K562 (cell line): ENCODE data around the gene NKIRAS1. TPM values are rescaled to one million over a fixed set of nuclear protein-coding genes. Genes with fewer than 3 reads are reported as not detected.

ENCODE experiments used
- CBX2 ChIP-seq: fragments of 200-600 bp; sonication (generic); IDR thresholded peaks from one replicate; pipeline ENCODE4 v1.6.1; 2012; ENCODE audit warnings: mild to moderate bottlenecking, low read length, inconsistent platforms; ENCODE audit not compliant: insufficient read depth, poor library complexity, severe bottlenecking
- FOXJ3 ChIP-seq: sonication (generic); formaldehyde crosslinking; IDR thresholded peaks from 2 replicates; pipeline ENCODE4 v1.4.0; 2020; ENCODE audit warnings: mild to moderate bottlenecking, missing genetic modification reagents
- HEY1 ChIP-seq: fragments of 250-450 bp; sonication (Bioruptor Pico); IDR thresholded peaks from 2 replicates; pipeline ENCODE4 v1.5.0; 2020; ENCODE audit warnings: mild to moderate bottlenecking, moderate library complexity, borderline replicate concordance
- KDM4B ChIP-seq, 2 experiments: fragments of 450-650 bp in 1 of 2; sonication (generic) in 1 of 2; IDR thresholded peaks; 2 replicates each; pipeline ENCODE4 v1.6.1; 2016 to 2017; ENCODE audit warnings: borderline replicate concordance in 2 of 2, antibody characterized with exemption in 1 of 2, low read depth in 1 of 2, mild to moderate bottlenecking in 1 of 2
- NCOR1 ChIP-seq: fragments of 450-650 bp; IDR thresholded peaks from 2 replicates; pipeline ENCODE4 v1.6.1; 2016; ENCODE audit warnings: mild to moderate bottlenecking, moderate library complexity
- NELFE ChIP-seq: IDR thresholded peaks from 2 replicates; pipeline ENCODE4 v1.6.1; 2011; ENCODE audit warnings: mild to moderate bottlenecking; ENCODE audit not compliant: insufficient read depth, insufficient read length
- SMAD2 ChIP-seq: fragments of 150-350 bp; IDR thresholded peaks from 2 replicates; pipeline ENCODE4 v1.6.1; 2014; ENCODE audit warnings: low read depth, mild to moderate bottlenecking, low read length
- ZNF140 ChIP-seq: fragments of 250-450 bp; sonication (Bioruptor Pico); IDR thresholded peaks from 2 replicates; pipeline ENCODE4 v1.8.0; 2021; ENCODE audit warnings: moderate library complexity, mild to moderate bottlenecking, inconsistent platforms
- ZNF23 ChIP-seq: fragments of 250-450 bp; sonication (Bioruptor Pico); IDR thresholded peaks from 2 replicates; pipeline ENCODE4 v1.4.0; 2020; ENCODE audit warnings: mild to moderate bottlenecking
- polyA plus RNA-seq, 8 experiments: library from polyadenylated mRNA; depleted of rRNA in 4 of 8; stranded (reverse) in 5 of 8; unstranded in 3 of 8; fragments of >200 nt; fragmentation: Nextera tagmentation in 2 of 8; fragmentation: Illumina TruSeq in 1 of 8; extraction: Ambion mirVana in 2 of 8; extraction: Trizol in 1 of 8; gene quantifications; 2 replicates each; pipeline versions ENCODE4 v1.2.1 to v1.2.3, GENCODE V29; 2011 to 2014; ENCODE audit warnings: inconsistent platforms in 1 of 8, missing spikeins in 1 of 8
- total RNA-seq, 7 experiments: library from RNA; depleted of rRNA in 6 of 7; stranded (reverse); fragments of >200 nt in 6 of 7; fragmentation: Illumina TruSeq in 2 of 7; extraction: Trizol in 2 of 7; gene quantifications; 2 replicates each; pipeline versions ENCODE4 v1.2.1 to v1.2.3, GENCODE V29; 2011 to 2021; ENCODE audit warnings: low replicate concordance in 1 of 7
- TF ChIP-seq, protein P1 (sequence below): fragments of 250-450 bp; sonication (Bioruptor Pico); IDR thresholded peaks from 2 replicates; pipeline ENCODE4 v1.4.0; 2020; ENCODE audit warnings: mild to moderate bottlenecking, moderate library complexity, borderline replicate concordance
- TF ChIP-seq, protein P2 (sequence below): sonication (generic); formaldehyde crosslinking; IDR thresholded peaks from 2 replicates; pipeline ENCODE4 v1.8.1; 2023; ENCODE audit warnings: mild to moderate bottlenecking, missing genetic modification reagents
- TF ChIP-seq, protein P3 (sequence below): sonication (generic); formaldehyde crosslinking; IDR thresholded peaks from 2 replicates; pipeline ENCODE4 v1.8.1; 2023; ENCODE audit warnings: mild to moderate bottlenecking, missing genetic modification reagents

The NKIRAS1 gene
- total and polyA plus RNA-seq, 9 of the 15 experiments (the other 6 are each of a cell fraction or from before 2014, with no cell fraction given): 5.1 to 10.3 (median 6.3) TPM

DNA sequence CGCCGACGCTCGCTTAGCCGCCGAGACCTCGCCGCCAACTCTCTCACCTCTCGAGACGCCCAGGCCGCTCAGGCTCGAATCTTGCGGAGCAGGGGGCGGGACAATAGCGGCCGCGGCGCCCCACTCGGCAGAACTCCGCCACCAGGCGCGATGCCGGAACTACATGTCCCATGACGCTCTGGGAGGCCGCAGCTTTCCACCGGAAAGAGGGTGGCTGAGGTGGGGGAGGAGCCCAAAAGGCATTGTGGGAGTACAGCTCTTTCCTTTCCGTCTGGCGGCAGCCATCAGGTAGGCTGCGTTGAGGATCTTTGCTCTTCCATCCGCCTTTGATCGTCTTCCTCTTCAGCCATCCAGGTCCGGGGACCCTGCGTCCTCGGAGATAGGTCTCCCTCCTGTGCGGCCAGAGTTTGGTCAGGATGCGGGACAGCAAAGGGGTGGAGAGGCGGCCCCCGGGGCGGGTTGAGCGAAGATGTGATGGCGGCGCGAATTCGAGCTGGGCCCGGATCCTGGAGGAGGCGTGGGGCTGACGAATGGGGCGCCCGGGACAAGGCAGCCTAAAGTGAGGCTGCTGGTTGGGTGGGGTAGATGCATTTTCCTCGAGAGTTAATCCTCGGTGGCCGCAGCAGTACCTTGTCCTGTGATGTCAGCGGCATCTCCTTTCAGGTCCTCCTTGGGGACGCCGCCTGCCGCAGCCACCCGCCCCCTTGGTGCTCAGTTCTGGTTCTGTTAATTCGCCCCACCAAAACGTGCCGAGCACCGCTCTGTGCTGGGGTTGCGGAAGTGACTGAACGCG is at the start of gene NKIRAS1, which contains the start of gene RPL15 (continued):
- TF ChIP-seq, protein P1, sequence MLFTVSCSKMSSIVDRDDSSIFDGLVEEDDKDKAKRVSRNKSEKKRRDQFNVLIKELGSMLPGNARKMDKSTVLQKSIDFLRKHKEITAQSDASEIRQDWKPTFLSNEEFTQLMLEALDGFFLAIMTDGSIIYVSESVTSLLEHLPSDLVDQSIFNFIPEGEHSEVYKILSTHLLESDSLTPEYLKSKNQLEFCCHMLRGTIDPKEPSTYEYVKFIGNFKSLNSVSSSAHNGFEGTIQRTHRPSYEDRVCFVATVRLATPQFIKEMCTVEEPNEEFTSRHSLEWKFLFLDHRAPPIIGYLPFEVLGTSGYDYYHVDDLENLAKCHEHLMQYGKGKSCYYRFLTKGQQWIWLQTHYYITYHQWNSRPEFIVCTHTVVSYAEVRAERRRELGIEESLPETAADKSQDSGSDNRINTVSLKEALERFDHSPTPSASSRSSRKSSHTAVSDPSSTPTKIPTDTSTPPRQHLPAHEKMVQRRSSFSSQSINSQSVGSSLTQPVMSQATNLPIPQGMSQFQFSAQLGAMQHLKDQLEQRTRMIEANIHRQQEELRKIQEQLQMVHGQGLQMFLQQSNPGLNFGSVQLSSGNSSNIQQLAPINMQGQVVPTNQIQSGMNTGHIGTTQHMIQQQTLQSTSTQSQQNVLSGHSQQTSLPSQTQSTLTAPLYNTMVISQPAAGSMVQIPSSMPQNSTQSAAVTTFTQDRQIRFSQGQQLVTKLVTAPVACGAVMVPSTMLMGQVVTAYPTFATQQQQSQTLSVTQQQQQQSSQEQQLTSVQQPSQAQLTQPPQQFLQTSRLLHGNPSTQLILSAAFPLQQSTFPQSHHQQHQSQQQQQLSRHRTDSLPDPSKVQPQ (CRISPR knock-in tag): no peak
- TF ChIP-seq NCOR1 (peak; percentile 72), ZNF140 (CRISPR knock-in tag) (no peak), KDM4B (IDR thresholded peaks at IDR 0.05; ENCODE audit: borderline replicate concordance in 2 of 2, low read depth in 1 of 2) (peak in 1 of 2 experiments; percentile 96; a peak in 1 of 4 replicates), NELFE (peak; percentile 87), ZNF23 (CRISPR knock-in tag) (no peak; the same call in 1 of the 2 replicates), FOXJ3 (CRISPR knock-in tag) (no peak), SMAD2 (no peak), CBX2 (no peak), HEY1 (CRISPR knock-in tag) (0 out of 2 replicates have a peak, but pooled peaks have one; percentile 70)
- TF ChIP-seq, protein P2, sequence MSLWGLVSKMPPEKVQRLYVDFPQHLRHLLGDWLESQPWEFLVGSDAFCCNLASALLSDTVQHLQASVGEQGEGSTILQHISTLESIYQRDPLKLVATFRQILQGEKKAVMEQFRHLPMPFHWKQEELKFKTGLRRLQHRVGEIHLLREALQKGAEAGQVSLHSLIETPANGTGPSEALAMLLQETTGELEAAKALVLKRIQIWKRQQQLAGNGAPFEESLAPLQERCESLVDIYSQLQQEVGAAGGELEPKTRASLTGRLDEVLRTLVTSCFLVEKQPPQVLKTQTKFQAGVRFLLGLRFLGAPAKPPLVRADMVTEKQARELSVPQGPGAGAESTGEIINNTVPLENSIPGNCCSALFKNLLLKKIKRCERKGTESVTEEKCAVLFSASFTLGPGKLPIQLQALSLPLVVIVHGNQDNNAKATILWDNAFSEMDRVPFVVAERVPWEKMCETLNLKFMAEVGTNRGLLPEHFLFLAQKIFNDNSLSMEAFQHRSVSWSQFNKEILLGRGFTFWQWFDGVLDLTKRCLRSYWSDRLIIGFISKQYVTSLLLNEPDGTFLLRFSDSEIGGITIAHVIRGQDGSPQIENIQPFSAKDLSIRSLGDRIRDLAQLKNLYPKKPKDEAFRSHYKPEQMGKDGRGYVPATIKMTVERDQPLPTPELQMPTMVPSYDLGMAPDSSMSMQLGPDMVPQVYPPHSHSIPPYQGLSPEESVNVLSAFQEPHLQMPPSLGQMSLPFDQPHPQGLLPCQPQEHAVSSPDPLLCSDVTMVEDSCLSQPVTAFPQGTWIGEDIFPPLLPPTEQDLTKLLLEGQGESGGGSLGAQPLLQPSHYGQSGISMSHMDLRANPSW: peak; percentile 89
- TF ChIP-seq, protein P3, sequence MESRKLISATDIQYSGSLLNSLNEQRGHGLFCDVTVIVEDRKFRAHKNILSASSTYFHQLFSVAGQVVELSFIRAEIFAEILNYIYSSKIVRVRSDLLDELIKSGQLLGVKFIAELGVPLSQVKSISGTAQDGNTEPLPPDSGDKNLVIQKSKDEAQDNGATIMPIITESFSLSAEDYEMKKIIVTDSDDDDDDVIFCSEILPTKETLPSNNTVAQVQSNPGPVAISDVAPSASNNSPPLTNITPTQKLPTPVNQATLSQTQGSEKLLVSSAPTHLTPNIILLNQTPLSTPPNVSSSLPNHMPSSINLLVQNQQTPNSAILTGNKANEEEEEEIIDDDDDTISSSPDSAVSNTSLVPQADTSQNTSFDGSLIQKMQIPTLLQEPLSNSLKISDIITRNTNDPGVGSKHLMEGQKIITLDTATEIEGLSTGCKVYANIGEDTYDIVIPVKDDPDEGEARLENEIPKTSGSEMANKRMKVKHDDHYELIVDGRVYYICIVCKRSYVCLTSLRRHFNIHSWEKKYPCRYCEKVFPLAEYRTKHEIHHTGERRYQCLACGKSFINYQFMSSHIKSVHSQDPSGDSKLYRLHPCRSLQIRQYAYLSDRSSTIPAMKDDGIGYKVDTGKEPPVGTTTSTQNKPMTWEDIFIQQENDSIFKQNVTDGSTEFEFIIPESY: peak; percentile 79
